Heart left ventricle (tissue), 16 donors: ENCODE results near the gene PPP2R5D. TPM values are rescaled to one million over a fixed set of nuclear protein-coding genes. Genes with fewer than 3 reads are reported as not detected.

Experiments used
- ATAC-seq, 4 donors: fragments of 200-7000 bp; cut with Tn5 transposase; one replicate each; pipeline ENCODE4 v1.9.1; 2020 to 2022; ENCODE audit warnings: moderate library complexity in 4 of 4, mild to moderate bottlenecking in 3 of 4, moderate number of reproducible peaks in 1 of 4
- DNase-seq, 5 donors: peaks; one replicate each; pipeline ENCODE4 v3.0.0-alpha.2; 2020
- H3K27ac ChIP-seq, 12 donors: fragments of 200-600 bp; sonication (generic) in 4 of 12; one replicate each; pipeline versions ENCODE4 v1.5.0 to v1.8.0; 2016 to 2022; ENCODE audit warnings: mild to moderate bottlenecking in 2 of 12
- H3K27me3 ChIP-seq, 9 donors: fragments of 200-600 bp; sonication (generic) in 2 of 9; one replicate each; pipeline versions ENCODE4 v1.5.1 to v1.8.0; 2016 to 2022; ENCODE audit warnings: mild to moderate bottlenecking in 3 of 9
- H3K36me3 ChIP-seq, 9 donors: fragments of 200-600 bp; sonication (generic) in 2 of 9; one replicate each; pipeline versions ENCODE4 v1.5.0 to v1.8.0; 2018 to 2022; ENCODE audit warnings: mild to moderate bottlenecking in 2 of 9
- H3K4me1 ChIP-seq, 12 donors: fragments of 200-600 bp; sonication (generic) in 4 of 12; one replicate each; pipeline versions ENCODE4 v1.5.0 to v1.8.0; 2016 to 2022; ENCODE audit warnings: mild to moderate bottlenecking in 3 of 12
- H3K4me3 ChIP-seq, 12 donors: fragments of 200-600 bp; sonication (generic) in 4 of 12; one replicate each; pipeline versions ENCODE4 v1.5.0 to v1.8.0; 2017 to 2022; ENCODE audit warnings: mild to moderate bottlenecking in 9 of 12, moderate library complexity in 4 of 12
- H3K9me3 ChIP-seq, 12 donors: fragments of 200-600 bp; sonication (generic) in 4 of 12; one replicate each; pipeline versions ENCODE4 v1.5.0 to v1.8.0; 2016 to 2022; ENCODE audit warnings: mild to moderate bottlenecking in 1 of 12
- CTCF ChIP-seq, 12 donors: fragments of 200-600 bp; sonication (generic) in 4 of 12; IDR thresholded peaks; one replicate each; pipeline versions ENCODE4 v1.5.0 to v1.8.0; 2018 to 2022; ENCODE audit warnings: antibody characterized with exemption in 12 of 12, mild to moderate bottlenecking in 5 of 12
- POLR2A ChIP-seq, 2 donors: fragments of 450-650 bp; IDR thresholded peaks; one replicate each; pipeline ENCODE4 v1.6.1; 2017; ENCODE audit warnings: antibody characterized with exemption in 2 of 2, mild to moderate bottlenecking in 2 of 2, moderate library complexity in 2 of 2
- WGBS, 4 donors: extraction: QIAGEN DNeasy Blood & Tissue Kit in 2 of 4; methylation state at CpG; one replicate each; pipeline versions ENCODE4 v1.1.5 to v1.1.7; 2013 to 2018; 5-methylcytosine and 5-hydroxymethylcytosine counted together
- intact Hi-C, 10 donors: fragments of 100-400 bp; cut with DNase I; formaldehyde crosslinking; loops; one replicate each; pipeline versions ENCODE4 v1.11.1 to v1.14.2; 2022
- polyA plus RNA-seq, 2 donors: library from polyadenylated mRNA; stranded (reverse); fragments of 200-250 nt; gene quantifications; one replicate each; pipeline ENCODE4 v1.2.3, GENCODE V29; 2013
- total RNA-seq, 9 donors: library from RNA; depleted of rRNA in 2 of 9; stranded (reverse); fragments of >200 nt in 2 of 9; fragmentation: NEBNext Ultra II Directional in 3 of 9; extraction: Animal tissue kit (Norgen Biotek cat#: 25700) in 3 of 9; gene quantifications; one replicate each; pipeline versions ENCODE4 v1.1.0 to v1.2.4, GENCODE V29; 2016 to 2023
- donor health status: ischemic (EF 13 %, LVEDD 7.1; RV severe dilation, severe dysfunction).
- donor health status: healthy with polysubstance abuse.
- donor health status: DM: no; HTN: yes; CAD: no.
- donor health status: DM: no; HTN: no; CAD: no.
- donor health status: ischemic (EF 25% LVEDD 6.9; RV normal size, moderate dysfunction).
- donor health status: ischemic (EF 25% LVEDD 5.7; RV mildly dilated, moderate dysfunction).
- donor health status: healthy.
- donor health status: DM: yes; HTN: yes; CAD: no.
- donor health status: ischemic (EF 35%, LVEDD 5.7; RV mildly dilated, moderate dysfunction).
- donor health status: nonischemic (EF 11% LVEDD 7.7; RV severe dilation, severe dysfunction).
- donor health status: DM: yes; HTN: yes; CAD: no.
- donor health status: PGD.
- donor health status: ischemic (EF 29% LVEDD 5.4; RV normal size, mild dysfunction).
- donor health status: nonischemic (EF 23%, LVEDD 6.1; RV moderate dilation, normal function).

Gene PPP2R5D
- total and polyA plus RNA-seq, 11 donors: 21.4 to 51.3 (median 35.1) TPM

DNA sequence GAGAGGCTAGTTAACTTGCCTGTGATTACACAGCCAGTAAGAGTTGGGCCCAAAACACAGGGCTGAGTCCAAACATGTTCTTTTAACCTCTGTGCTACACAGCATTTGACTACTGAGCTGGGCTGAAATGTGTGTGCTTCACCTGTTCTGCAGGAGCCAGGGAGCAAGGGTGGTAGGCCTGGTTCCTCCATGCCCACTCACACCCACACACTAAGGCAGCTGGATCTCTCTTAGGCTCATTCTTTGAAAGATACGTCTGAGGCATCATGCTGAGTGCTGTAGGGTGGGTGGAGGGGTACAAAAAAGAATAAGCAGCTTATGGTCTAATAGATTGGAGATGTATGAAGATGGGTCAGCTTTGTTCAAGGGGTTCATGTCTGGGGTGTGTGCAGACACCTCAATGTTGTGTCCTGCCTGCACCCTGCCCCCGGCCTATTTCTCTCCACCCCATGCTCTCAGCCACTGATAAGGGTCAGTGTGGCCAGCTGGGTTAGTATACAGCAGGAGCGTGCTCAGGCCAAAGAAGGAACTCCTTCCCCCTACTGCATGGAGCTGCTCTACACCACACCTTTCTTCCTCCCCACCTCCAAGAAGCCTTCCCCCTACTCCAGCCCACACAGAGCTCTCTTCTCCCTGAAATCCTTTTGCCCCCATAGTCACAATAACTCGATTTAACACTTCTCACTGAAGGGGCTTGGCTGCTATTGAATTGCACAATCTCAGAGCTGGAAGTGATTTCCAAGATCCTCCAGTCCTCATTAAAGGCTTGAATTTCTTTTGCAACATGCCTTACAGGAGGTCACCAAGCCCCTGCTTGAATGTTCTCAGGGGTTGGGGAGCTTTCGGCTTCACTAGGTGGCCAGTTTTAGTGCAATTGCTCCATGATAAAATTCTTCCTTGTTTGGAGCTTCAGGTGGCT, 3.4 kb downstream of the PPP2R5D start:
- no peak for TF ChIP-seq CTCF (IDR thresholded peaks at IDR 0.05)
- H3K4me3 ChIP-seq: no peak overlapping the region
- no peaks in the 10 kb centered on the region for H3K9me3 ChIP-seq
- no peak overlapping the region for H3K27ac ChIP-seq
- no peaks in the 10 kb centered on the region for H3K27me3 ChIP-seq
- DNase-seq (peak in 1 of 5 donors; percentile 16), ATAC-seq (no peak)
- intact Hi-C loops: loop anchor here in 1 of 10 donors (10.0 kb wide), 1 partner anchor 83 kb away; no protein-coding TSS in a partner anchor
- WGBS, 4 donors: 64 to 83% (median 70%) methylated on average over 5 of the region's 5 CpGs
- peaks cover 3 to 51% (median 38%) of the 10 kb centered on the region in 12 donors for H3K4me1 ChIP-seq
- peaks cover 0 to 38% (median 29%) of the 10 kb centered on the region in 9 donors for H3K36me3 ChIP-seq

- Histone ChIP-seq H3K4me1 (peaks cover 3 to 47% (median 37%) of the 10 kb centered on the region in 12 donors), H3K9me3 (no peaks in the 10 kb centered on the region), H3K27ac (no peak overlapping the region), H3K4me3 (no peak overlapping the region), H3K27me3 (no peaks in the 10 kb centered on the region), H3K36me3 (peaks cover 0 to 42% (median 29%) of the 10 kb centered on the region in 9 donors)
- TF ChIP-seq CTCF (IDR thresholded peaks at IDR 0.05): no peak
- no peak for TF ChIP-seq POLR2A (IDR thresholded peaks at IDR 0.05)
- ATAC-seq: no peak
- intact Hi-C loops: loop anchor here in 1 of 10 donors (10.0 kb wide), 1 partner anchor 84 kb away; no protein-coding TSS in a partner anchor
- DNase-seq: peak in 1 of 5 donors; percentile 17
- WGBS, 4 donors: 7 to 19% (median 12%) methylated on average over 1 of the region's 1 CpG
Measured at GRCh38 chr6:42988486-42989020, 4.2 kb downstream of the PPP2R5D start.

- H3K4me3 ChIP-seq: no peak overlapping the region
Measured at GRCh38 chr6:42989923-42990322, 5.6 kb downstream of the PPP2R5D start.

More at GRCh38 chr6:42989923-42990322, 5.6 kb downstream of the PPP2R5D start:
- no peaks in the 10 kb centered on the region for H3K27me3 ChIP-seq
- peaks cover 3 to 42% (median 33%) of the 10 kb centered on the region in 12 donors for H3K4me1 ChIP-seq
- H3K27ac ChIP-seq: no peak overlapping the region
- intact Hi-C loops: loop anchor here in 1 of 10 donors (10.0 kb wide), 1 partner anchor 85 kb away; no protein-coding TSS in a partner anchor
- DNase-seq (peak in 1 of 5 donors; percentile 10), ATAC-seq (no peak)
- TF ChIP-seq CTCF (IDR thresholded peaks at IDR 0.05) (no peak), POLR2A (IDR thresholded peaks at IDR 0.05) (no peak)
- no peaks in the 10 kb centered on the region for H3K9me3 ChIP-seq
- H3K36me3 ChIP-seq: peaks cover 0 to 49% (median 32%) of the 10 kb centered on the region in 9 donors
- WGBS, 4 donors: 91 to 94% (median 92%) methylated on average over 5 of the region's 5 CpGs
